C4-2B (cell line): ENCODE results near the gene FGF18.

Experiments used
- ZFX ChIP-seq: fragments of 450-650 bp; IDR thresholded peaks from 2 replicates; pipeline ENCODE4 v1.6.1; 2017
- TF ChIP-seq, protein P1 (sequence below): fragments of 450-650 bp; conservative IDR thresholded peaks from 2 replicates; pipeline ENCODE4 v1.5.1; 2017; ENCODE audit warnings: mild to moderate bottlenecking

DNA sequence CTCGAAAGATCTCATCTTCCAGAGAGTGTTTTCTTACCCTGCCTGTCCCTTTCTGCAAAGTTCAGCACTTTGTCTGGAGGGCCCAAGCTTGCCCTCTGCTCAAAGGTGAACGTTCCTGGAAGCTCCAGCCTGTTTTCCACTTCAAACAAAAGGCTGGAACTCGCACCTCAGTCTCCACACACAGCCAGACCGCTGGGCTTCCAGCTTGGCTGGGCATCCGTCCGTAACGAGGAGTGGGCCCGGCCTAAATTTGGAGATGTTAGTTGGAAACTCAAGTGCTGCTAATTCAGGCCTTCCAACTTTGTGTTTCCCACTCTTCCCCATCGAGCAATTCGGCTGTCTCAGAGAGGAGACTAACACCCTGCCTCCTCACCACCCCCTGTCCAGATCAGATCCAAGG, 35.1 kb downstream of the FGF18 start:
- TF ChIP-seq, protein P1, sequence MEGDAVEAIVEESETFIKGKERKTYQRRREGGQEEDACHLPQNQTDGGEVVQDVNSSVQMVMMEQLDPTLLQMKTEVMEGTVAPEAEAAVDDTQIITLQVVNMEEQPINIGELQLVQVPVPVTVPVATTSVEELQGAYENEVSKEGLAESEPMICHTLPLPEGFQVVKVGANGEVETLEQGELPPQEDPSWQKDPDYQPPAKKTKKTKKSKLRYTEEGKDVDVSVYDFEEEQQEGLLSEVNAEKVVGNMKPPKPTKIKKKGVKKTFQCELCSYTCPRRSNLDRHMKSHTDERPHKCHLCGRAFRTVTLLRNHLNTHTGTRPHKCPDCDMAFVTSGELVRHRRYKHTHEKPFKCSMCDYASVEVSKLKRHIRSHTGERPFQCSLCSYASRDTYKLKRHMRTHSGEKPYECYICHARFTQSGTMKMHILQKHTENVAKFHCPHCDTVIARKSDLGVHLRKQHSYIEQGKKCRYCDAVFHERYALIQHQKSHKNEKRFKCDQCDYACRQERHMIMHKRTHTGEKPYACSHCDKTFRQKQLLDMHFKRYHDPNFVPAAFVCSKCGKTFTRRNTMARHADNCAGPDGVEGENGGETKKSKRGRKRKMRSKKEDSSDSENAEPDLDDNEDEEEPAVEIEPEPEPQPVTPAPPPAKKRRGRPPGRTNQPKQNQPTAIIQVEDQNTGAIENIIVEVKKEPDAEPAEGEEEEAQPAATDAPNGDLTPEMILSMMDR = no peak
- TF ChIP-seq ZFX = no peak
